HG03175 (cell line): ENCODE results near the gene ASTN2.
A peak's percentile ranks its signal among the peaks of the same experiment; 100 is the strongest.

Experiments used
- ATAC-seq: cut with Tn5 transposase; IDR thresholded peaks from one replicate; pipeline ENCODE4 v1.9.1; 2021; ENCODE audit warnings: mild to moderate bottlenecking, moderate library complexity; ENCODE audit not compliant: unreplicated experiment

The ASTN2 gene

DNA sequence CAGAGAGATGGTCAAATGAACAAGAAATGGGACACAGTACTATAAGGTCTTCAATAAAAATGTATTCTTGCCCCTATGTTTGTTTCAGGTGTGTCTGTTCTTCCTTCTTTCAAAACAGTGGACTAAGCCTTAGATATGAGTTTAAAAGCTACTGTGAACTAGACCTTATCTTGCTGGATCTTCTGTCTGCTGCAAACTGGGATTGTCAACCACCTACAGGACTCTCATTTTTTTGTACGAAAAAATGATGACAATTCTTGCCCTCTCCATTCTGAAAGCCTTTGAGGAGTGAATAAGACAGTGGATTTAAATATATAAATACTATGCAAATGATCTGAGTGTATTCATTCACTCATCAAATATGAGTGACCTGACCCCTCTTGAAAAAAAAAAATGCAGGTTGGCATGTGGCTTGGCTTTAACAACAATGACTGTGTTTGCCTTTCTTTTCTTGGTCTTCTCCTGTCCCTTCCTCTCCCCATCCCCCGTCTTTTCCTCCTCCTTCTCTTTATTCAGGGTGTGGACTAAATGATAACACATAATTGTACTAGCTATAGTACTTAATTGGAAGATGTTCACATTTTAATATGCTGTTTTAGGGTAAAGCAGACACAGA lies 963.2 kb downstream of the ASTN2 start:
- no peak for ATAC-seq

DNA sequence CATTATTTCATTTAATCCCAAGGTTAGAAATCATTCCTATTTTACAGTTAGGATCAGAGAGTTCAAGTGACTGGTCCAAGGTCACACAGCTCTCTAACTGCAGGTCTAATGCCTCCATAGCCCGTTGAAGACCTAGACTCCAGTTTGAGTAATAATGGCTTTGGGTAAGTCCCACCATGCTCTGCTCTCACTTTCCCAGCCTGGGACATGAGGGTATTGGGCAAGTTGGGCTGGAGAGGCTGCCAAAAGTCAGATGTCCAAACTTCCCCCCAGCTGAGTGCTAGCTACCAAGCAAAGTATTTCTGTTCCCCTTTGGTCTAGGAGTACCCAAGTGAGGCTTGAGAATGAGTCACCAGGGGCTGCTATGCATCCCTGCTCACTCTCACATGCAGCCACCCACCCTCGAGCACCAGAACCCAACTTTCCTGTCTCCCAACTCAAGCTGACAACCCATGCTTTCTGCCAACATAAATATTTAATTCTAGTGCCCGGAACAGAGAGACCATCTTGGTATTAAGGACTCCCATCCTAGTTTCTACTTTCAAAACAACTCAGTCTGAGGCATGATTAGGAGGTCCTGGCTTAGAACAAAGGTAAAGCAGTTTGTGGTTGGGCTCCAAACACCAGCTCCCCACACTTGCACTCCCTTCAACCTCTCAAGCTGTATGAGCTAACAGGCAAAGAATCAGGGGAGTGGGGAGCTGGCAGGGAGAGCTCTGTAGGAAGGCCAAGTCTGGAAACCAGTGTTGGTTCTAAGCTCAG lies 964.3 kb downstream of the ASTN2 start:
- ATAC-seq, result peak; percentile 86

DNA sequence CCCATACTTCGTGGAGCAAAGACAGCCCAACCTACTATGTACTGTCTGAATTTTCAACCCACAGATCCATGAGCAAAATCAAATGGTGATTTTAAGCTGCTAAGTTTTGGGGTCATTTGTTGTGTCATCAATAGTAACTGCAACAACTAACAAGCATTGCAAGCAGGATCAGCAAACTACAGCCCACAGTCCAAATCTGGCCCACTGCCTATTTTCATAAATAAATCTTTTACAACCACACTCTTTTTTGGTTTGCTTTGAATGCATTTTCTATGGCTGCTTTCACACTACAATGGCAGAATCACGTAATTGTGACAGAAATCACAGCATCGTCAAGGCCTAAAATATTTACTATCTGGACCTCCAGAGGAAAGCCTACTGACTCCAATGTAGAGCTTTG lies 964.9 kb downstream of the ASTN2 start:
- ATAC-seq, result no peak

- ATAC-seq, result no peak
Observed at GRCh38 chr9:116448431-116448830, 966.4 kb downstream of the ASTN2 start.

DNA sequence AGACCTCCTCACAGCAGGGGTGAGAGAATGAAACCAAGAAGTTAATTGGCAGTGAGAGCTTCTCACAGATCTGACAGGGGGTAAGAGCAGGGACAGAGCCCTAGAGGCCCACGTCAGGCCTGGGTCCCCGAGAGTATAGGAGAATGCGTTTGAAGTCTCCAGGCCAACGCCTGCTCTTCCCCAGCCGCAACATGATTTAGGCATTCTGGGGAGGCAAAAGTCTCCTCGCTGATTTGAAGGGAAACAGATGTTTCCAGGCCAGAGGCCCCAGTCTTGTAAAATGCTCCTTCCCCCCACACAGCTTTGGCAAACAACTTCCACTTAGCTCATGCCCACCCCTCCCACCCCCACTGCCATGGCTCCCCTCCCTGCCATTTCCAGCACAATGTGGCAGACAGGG lies 966.9 kb downstream of the ASTN2 start:
- no peak for ATAC-seq

GRCh38 chr9:116442528-116442927 lies 972.3 kb downstream of the ASTN2 start:
- ATAC-seq, result no peak

DNA sequence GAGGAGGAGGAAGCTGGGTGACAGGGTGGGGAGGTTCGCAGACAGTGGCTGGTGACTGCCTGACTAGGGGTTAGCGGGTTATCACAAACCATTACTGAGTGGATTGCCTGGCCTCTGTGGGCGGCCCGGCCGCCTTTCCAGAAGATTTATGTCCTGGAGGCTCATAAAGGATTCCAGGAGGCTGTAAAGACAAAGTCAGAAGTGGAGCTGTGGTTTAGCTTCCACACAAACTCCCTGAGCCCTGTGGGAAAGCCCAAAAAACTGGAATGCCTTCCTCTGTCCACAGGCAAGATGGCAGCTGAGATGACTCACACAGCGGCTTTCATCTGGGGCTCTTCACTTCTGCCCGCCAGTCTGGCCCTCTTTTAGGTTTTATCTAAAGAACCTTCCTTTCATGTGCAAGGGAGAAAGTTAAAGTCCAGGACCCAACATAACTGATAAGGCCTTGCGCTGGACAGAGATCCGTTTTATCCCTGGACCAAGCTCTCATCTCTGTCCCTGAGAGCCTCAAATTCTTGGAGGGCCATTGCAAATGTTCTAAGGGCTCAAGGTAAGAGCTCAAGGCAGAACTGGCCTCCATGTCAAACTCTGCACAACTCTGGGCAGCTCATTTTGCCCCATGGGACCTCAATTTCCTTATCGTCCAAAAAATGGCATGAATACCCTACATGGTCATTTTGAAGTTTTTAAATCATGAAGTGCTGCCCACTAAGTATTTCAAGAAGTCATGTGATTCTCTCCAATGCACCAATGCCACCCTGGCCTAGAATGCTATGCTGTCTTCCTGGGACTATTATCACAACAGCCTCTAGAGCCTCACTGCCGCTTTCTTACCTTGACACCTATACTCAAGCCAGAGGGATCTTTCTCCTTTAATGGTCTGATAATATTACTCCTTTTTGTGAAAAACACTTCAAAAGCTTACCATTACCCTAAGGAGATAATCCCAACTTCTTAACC lies 977.2 kb downstream of the ASTN2 start:
- ATAC-seq, result no peak

DNA sequence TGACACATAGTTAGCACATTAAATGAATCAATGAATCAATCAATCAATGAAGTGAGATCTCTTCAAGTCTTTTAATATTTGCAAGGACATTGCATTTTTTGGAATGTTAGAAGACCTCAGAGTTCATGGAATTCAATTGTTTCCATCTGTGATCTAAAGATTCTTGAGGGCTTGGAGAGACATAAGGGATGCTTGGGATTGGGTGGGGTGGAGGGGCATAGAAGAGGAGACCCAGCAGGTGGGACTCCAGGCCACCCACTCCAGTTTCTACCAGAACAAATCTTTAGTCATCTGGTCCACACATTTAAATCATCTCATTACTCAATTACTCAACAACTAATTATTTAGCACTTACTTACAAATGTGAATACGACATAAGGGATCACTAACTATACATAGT lies 978.7 kb downstream of the ASTN2 start:
- no peak for ATAC-seq

- ATAC-seq, result no peak
Observed at GRCh38 chr9:116435706-116436105, 979.2 kb downstream of the ASTN2 start.

- ATAC-seq, result no peak
Observed at GRCh38 chr9:116434314-116434713, 980.5 kb downstream of the ASTN2 start.

DNA sequence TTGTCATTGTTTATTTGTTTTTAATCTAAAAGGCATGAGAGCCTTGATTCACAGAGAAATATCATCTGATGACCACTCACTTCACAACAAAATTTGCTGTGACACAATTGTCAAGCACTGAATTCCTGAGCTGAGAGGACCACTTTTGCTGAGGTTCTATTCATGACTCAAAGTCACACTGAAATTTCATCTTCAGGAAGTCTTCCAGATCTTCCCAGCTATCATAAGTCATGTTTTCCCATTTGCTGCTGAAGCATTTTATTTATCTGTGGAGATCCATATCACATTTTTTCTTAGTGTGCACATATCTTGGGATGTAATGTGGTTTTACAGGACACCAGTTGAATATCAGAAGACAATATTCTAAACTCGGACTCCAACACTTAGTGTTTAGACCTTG lies 982.8 kb downstream of the ASTN2 start:
- no peak for ATAC-seq

DNA sequence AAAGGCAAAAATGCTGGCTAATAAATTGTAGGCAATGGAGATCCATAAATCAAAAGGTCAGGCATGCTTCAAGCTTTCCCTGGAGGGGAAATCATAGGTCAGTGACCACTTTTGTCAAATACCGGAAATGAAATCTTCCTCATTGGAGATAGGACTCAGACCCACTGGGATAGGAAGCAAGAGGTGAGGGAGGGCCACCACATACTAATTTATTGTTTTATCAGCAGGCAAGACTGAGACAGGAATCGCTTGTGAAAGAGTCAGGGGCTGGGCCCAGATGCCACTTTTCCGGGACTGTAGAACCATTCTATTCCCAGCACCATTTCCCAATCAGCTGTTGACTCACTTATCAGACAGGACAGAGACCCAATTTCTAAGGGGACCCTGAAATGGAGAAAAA lies 984.0 kb downstream of the ASTN2 start:
- no peak for ATAC-seq

- ATAC-seq, result no peak
Observed at GRCh38 chr9:116425244-116425643, 989.6 kb downstream of the ASTN2 start.

DNA sequence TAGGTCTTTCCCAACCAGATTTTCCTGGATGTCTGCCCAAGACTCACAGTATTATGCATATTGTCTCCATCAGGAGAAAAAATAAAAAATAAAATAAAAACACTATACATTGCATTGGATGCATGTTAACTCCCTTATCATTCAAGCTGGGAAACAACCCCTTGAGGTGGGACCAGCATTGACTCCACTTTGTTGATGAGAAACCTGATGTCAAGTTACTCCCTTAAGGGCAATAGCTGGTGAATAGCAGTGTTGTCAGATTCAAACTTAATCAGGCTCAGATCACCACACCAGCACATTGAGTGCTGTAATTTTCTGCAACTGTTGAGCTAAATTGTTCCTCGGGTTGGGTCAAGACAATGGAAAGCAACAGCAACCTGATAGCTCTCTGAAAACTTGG lies 991.7 kb downstream of the ASTN2 start:
- no peak for ATAC-seq

DNA sequence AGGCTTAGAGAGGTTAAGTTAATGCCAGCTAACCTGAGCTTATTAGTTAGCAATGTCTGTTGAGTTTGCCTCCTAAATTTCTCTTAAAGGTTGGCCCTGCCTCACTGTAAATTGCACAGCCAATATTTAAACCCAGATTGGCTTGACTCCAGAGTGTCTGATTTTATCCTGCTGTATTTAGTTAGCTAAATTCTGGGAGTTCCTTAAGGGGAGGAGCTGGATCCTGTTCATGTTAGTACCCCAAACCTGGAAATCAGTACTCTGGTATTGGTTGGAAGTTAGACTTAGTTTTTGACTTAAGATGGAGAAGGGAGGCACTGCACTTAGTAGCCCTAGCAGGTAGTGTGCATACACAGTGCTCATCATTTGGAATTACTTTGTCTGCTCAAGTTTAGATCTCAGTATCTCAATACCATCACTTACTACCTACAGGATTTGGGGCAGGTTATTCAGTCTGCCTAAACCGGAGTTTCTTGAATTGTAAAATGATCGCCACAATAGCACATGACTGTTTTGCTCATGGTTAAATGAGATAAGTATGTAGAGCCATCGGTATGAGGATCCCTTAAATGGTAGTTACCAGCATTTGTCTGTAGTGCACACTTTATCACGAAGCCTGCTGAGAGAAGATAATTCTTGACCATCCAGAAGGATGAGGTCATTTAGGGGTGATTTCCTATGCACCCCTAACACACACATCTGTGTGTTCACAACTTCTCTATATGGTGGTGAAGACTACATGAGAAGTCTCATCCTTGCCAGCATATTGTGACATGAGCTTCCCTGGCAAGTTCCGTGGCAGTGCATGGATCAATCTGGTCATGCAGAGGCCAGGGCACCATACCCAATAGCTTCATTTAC lies 992.5 kb downstream of the ASTN2 start:
- ATAC-seq, result no peak

GRCh38 chr9:116420993-116421538 lies 993.8 kb downstream of the ASTN2 start:
- ATAC-seq, result no peak

GRCh38 chr9:116419181-116419580 lies 995.7 kb downstream of the ASTN2 start:
- no peak for ATAC-seq

DNA sequence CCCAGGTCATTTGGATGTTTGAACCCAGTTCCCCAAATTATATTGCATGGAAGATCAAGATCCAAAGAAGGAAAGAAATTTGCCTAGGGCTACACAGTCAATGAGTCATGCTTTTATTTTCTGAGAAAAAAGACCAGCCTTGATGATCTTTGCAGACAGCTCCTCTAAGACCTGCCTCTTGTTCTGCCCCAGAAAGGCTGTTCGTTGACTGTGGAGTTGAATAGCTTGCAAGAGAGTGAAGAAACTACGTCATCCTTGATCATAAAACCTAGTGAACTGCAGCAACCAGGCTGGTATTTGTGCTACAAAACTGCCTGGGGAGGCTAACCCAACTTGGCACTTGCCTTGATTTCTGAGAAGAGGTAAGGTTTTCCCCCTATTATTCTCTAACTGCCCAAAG lies 997.4 kb downstream of the ASTN2 start:
- no peak for ATAC-seq

DNA sequence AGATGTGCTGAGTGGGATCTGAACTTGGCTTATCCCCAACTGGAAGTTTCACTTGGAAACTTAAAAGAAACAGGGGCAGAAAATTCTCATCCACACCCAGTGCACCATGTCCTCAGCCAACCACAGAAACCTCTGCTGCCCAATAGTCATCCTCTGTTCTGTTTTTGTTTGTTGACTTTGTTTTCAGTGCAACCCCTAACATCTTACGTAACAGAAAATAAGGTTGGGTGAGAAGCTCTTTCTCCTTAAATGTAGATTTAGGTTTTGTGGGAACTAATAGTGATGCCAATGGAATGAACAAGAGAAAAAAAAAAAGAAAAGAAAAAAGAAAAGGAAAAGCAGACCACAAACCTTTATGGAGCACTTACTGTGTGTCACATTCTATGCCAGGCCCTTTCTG lies 998.4 kb downstream of the ASTN2 start:
- no peak for ATAC-seq

DNA sequence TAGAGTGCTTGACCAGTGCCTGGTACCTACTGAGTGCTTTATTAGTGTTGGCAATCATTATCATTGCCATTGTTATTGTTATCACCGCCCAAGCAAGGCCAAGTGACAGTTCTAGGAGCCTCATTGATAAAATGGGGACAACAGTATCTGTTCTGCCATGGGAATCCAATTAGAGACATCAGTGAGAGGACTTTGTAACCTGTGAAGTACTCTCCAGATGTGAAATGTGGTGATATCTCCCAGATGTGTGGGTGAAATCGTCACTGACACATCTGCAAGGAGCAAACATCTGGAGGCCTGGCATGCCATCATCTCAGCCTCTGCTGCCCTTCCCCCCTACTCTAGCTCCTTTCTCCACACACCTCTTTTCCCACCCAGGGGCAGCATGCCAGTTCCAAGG lies 1000.5 kb downstream of the ASTN2 start:
- no peak for ATAC-seq
